Parathyroid adenoma (tissue), 2 donors: Measurements from ENCODE around the gene RAD51D.

ENCODE experiments used
- H2AFZ ChIP-seq: fragments of 300-600 bp; sonication (generic); one replicate; pipeline ENCODE4 v1.7.0; 2017; ENCODE audit warnings: antibody characterized with exemption, mild to moderate bottlenecking
- H3K27ac ChIP-seq: fragments of 300-600 bp; sonication (generic); one replicate; pipeline ENCODE4 v1.7.0; 2017
- H3K27me3 ChIP-seq: fragments of 300-600 bp; sonication (generic); one replicate; pipeline ENCODE4 v1.7.0; 2017; ENCODE audit warnings: low read length; ENCODE audit not compliant: control insufficient read depth, insufficient read depth
- H3K36me3 ChIP-seq: fragments of 300-600 bp; sonication (generic); one replicate; pipeline ENCODE4 v1.7.0; 2017; ENCODE audit warnings: low read length; ENCODE audit not compliant: control insufficient read depth, insufficient read depth
- H3K4me1 ChIP-seq: fragments of 300-600 bp; sonication (generic); one replicate; pipeline ENCODE4 v1.7.0; 2017; ENCODE audit warnings: control low read depth
- H3K4me2 ChIP-seq: fragments of 300-600 bp; sonication (generic); one replicate; pipeline ENCODE4 v1.7.0; 2017; ENCODE audit warnings: low read length
- H3K4me3 ChIP-seq: fragments of 300-600 bp; sonication (generic); one replicate; pipeline ENCODE4 v1.7.0; 2017; ENCODE audit warnings: low read depth, low read length
- H3K79me2 ChIP-seq: fragments of 300-600 bp; sonication (generic); one replicate; pipeline ENCODE4 v1.7.0; 2017; ENCODE audit warnings: control low read depth
- H3K9ac ChIP-seq: fragments of 300-600 bp; sonication (generic); one replicate; pipeline ENCODE4 v1.7.0; 2017; ENCODE audit warnings: mild to moderate bottlenecking
- H3K9me3 ChIP-seq: fragments of 300-600 bp; sonication (generic); one replicate; pipeline ENCODE4 v1.7.0; 2017; ENCODE audit warnings: low read length; ENCODE audit not compliant: control insufficient read depth
- CTCF ChIP-seq: fragments of 300-600 bp; sonication (generic); IDR thresholded peaks from one replicate; pipeline ENCODE4 v1.7.0; 2017; ENCODE audit warnings: antibody characterized with exemption, mild to moderate bottlenecking
- donor health status: primary hyperparathyroidism.

RAD51D gene

GRCh38 chr17:35141681-35142466 lies 22.2 kb upstream of the RAD51D start, which contains the start of gene NLE1:
Gene NLE1, minus strand, starts transcription at chr17:35142303. Its CDS starts 28 bp downstream, at chr17:35142275.
- H3K79me2 ChIP-seq = no peaks in the 10 kb centered on the region
- H3K9me3 ChIP-seq = no peaks in the 10 kb centered on the region
- peaks cover 3% of the 10 kb centered on the region for H3K4me1 ChIP-seq
- no peaks in the 10 kb centered on the region for H3K36me3 ChIP-seq
- TF ChIP-seq CTCF = peak; percentile 92
- H3K27me3 ChIP-seq = no peaks in the 10 kb centered on the region
- no peak within 1 kb of the TSS for H3K9ac ChIP-seq
- peak within 1 kb of the TSS; percentile 81 for H3K4me2 ChIP-seq
- peak within 1 kb of the TSS; percentile 75 for H3K4me3 ChIP-seq
- peak within 1 kb of the TSS; percentile 88 for H2AFZ ChIP-seq
- H3K27ac ChIP-seq = no peak within 1 kb of the TSS

GRCh38 chr17:35138218-35138617 lies 18.6 kb upstream of the RAD51D start:
- H3K27me3 ChIP-seq = no peaks in the 10 kb centered on the region

GRCh38 chr17:35135322-35135721 lies 15.7 kb upstream of the RAD51D start:
- H3K4me3 ChIP-seq = no peak overlapping the region
- H3K79me2 ChIP-seq = no peaks in the 10 kb centered on the region
- H3K4me2 ChIP-seq = no peak overlapping the region
- no peaks in the 10 kb centered on the region for H3K27me3 ChIP-seq
- H3K36me3 ChIP-seq = no peaks in the 10 kb centered on the region
- H2AFZ ChIP-seq = no peak overlapping the region
- TF ChIP-seq CTCF = no peak
- no peaks in the 10 kb centered on the region for H3K9me3 ChIP-seq
- no peak overlapping the region for H3K9ac ChIP-seq
- no peak overlapping the region for H3K27ac ChIP-seq
- H3K4me1 ChIP-seq = no peaks in the 10 kb centered on the region

More at GRCh38 chr17:35138218-35138617, 18.6 kb upstream of the RAD51D start:
- Histone ChIP-seq H3K36me3 (no peaks in the 10 kb centered on the region), H3K9me3 (no peaks in the 10 kb centered on the region), H3K4me2 (no peak overlapping the region), H3K79me2 (no peaks in the 10 kb centered on the region), H3K27ac (no peak overlapping the region), H2AFZ (no peak overlapping the region), H3K4me3 (no peak overlapping the region), H3K9ac (no peak overlapping the region), H3K4me1 (peaks cover 3% of the 10 kb centered on the region)
- TF ChIP-seq CTCF = no peak

GRCh38 chr17:35132816-35133550 lies 13.3 kb upstream of the RAD51D start:
- H3K4me2 ChIP-seq = no peak overlapping the region
- H3K79me2 ChIP-seq = no peaks in the 10 kb centered on the region
- H3K27ac ChIP-seq = no peak overlapping the region
- H3K27me3 ChIP-seq = no peaks in the 10 kb centered on the region
- no peak overlapping the region for H3K4me3 ChIP-seq
- no peak for TF ChIP-seq CTCF
- no peaks in the 10 kb centered on the region for H3K4me1 ChIP-seq
- H3K9ac ChIP-seq = no peak overlapping the region
- no peaks in the 10 kb centered on the region for H3K9me3 ChIP-seq
- no peaks in the 10 kb centered on the region for H3K36me3 ChIP-seq
- no peak overlapping the region for H2AFZ ChIP-seq
